Forelimb muscle (tissue), 1 donor: ENCODE results near the gene PTPN20. TPM values are rescaled to one million over a fixed set of nuclear protein-coding genes. Genes with fewer than 3 reads are reported as not detected.

Experiments used
- DNase-seq: peaks from one replicate; pipeline ENCODE4 v3.0.0-alpha.2; 2013; ENCODE audit warnings: low read depth
- polyA plus RNA-seq: library from polyadenylated mRNA; unstranded; fragments of 120-200 nt; gene quantifications from one replicate; pipeline ENCODE4 v1.2.1, GENCODE V29; 2013; ENCODE audit not compliant: insufficient read length

Gene PTPN20
- polyA plus RNA-seq, 1 donor = 0.56 TPM

- DNase-seq = no peak
These were observed 123.3 kb downstream of the PTPN20 start for GRCh38 chr10:47034441-47035051.

GRCh38 chr10:47035171-47035818 lies 124.1 kb downstream of the PTPN20 start:
- DNase-seq = no peak

- DNase-seq = no peak
These were observed 124.7 kb downstream of the PTPN20 start for GRCh38 chr10:47035819-47036337.

- DNase-seq = no peak
These were observed 125.5 kb downstream of the PTPN20 start for GRCh38 chr10:47036771-47037170.

GRCh38 chr10:47037654-47038425 lies 126.6 kb downstream of the PTPN20 start:
- DNase-seq = no peak

- no peak for DNase-seq
These were observed 127.8 kb downstream of the PTPN20 start for GRCh38 chr10:47038881-47039561.

GRCh38 chr10:47039562-47039913 lies 128.3 kb downstream of the PTPN20 start:
- no peak for DNase-seq

GRCh38 chr10:47040041-47040491 lies 128.8 kb downstream of the PTPN20 start:
- DNase-seq = no peak

GRCh38 chr10:47040681-47041080 lies 129.5 kb downstream of the PTPN20 start:
- no peak for DNase-seq

GRCh38 chr10:47041396-47042198 lies 130.4 kb downstream of the PTPN20 start:
- DNase-seq = no peak

- DNase-seq = no peak
These were observed 130.9 kb downstream of the PTPN20 start for GRCh38 chr10:47042199-47042473.

- no peak for DNase-seq
These were observed 131.8 kb downstream of the PTPN20 start for GRCh38 chr10:47042780-47043750.

GRCh38 chr10:47043928-47044538 lies 132.8 kb downstream of the PTPN20 start:
- DNase-seq = no peak

GRCh38 chr10:47044741-47045140 lies 133.5 kb downstream of the PTPN20 start:
- DNase-seq = no peak

GRCh38 chr10:47045331-47045861 lies 134.2 kb downstream of the PTPN20 start:
- no peak for DNase-seq

GRCh38 chr10:47046321-47047126 lies 135.3 kb downstream of the PTPN20 start:
- no peak for DNase-seq

- no peak for DNase-seq
These were observed 135.9 kb downstream of the PTPN20 start for GRCh38 chr10:47047127-47047504.
